Muscle layer of colon (tissue), 2 donors: ENCODE results near the gene GRK1.

Experiments used
- H3K27ac ChIP-seq: one replicate; pipeline ENCODE4 v1.7.0; 2013; ENCODE audit warnings: low read depth, mild to moderate bottlenecking, low read length, moderate library complexity
- H3K27me3 ChIP-seq, 2 donors: one replicate each; pipeline ENCODE4 v1.7.0; 2013; ENCODE audit warnings: low read length in 2 of 2, mild to moderate bottlenecking in 2 of 2; ENCODE audit not compliant: insufficient read depth in 2 of 2, control insufficient read depth in 1 of 2
- H3K36me3 ChIP-seq: one replicate; pipeline ENCODE4 v1.7.0; 2013; ENCODE audit warnings: mild to moderate bottlenecking, low read length; ENCODE audit not compliant: insufficient read depth
- H3K4me1 ChIP-seq: one replicate; pipeline ENCODE4 v1.7.0; 2013; ENCODE audit warnings: mild to moderate bottlenecking, low read length; ENCODE audit not compliant: insufficient read depth
- H3K4me3 ChIP-seq, 2 donors: one replicate each; pipeline ENCODE4 v1.7.0; 2013; ENCODE audit warnings: low read length in 2 of 2, low read depth in 1 of 2, mild to moderate bottlenecking in 1 of 2, moderate library complexity in 1 of 2
- H3K9ac ChIP-seq: one replicate; pipeline ENCODE4 v1.7.0; 2013; ENCODE audit warnings: low read length
- H3K9me3 ChIP-seq: one replicate; pipeline ENCODE4 v1.7.0; 2013; ENCODE audit warnings: mild to moderate bottlenecking, low read length
- donor health status: abdominal sarcoma.
- donor health status: Adenocarcinoma of cecum.

Gene GRK1

DNA sequence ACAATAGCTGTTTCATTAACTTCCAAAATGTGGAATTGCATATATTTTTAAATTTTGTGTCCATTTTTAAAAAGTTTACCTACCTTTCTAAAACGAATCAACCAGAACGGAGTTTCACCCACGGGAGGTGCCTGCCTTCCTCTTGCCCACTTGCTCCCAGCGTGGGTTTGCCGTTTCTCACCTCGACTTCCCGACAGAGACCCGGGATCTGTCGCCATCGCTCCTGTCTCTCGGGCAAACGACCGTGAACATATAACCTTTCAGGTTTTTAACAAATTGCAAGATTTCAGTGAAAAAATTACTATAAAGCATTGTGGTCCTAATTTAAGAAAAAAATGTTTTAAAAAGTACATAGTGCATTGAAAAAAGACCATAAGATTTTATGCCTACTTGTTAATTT, 96.2 kb downstream of the GRK1 start:
- Histone ChIP-seq H3K9me3 (no peaks in the 10 kb centered on the region), H3K36me3 (no peaks in the 10 kb centered on the region), H3K27me3 (peaks cover 10 to 21% of the 10 kb centered on the region in 2 donors), H3K9ac (no peak overlapping the region), H3K4me1 (peaks cover 11% of the 10 kb centered on the region), H3K4me3 (no peak overlapping the region), H3K27ac (no peak overlapping the region)

DNA sequence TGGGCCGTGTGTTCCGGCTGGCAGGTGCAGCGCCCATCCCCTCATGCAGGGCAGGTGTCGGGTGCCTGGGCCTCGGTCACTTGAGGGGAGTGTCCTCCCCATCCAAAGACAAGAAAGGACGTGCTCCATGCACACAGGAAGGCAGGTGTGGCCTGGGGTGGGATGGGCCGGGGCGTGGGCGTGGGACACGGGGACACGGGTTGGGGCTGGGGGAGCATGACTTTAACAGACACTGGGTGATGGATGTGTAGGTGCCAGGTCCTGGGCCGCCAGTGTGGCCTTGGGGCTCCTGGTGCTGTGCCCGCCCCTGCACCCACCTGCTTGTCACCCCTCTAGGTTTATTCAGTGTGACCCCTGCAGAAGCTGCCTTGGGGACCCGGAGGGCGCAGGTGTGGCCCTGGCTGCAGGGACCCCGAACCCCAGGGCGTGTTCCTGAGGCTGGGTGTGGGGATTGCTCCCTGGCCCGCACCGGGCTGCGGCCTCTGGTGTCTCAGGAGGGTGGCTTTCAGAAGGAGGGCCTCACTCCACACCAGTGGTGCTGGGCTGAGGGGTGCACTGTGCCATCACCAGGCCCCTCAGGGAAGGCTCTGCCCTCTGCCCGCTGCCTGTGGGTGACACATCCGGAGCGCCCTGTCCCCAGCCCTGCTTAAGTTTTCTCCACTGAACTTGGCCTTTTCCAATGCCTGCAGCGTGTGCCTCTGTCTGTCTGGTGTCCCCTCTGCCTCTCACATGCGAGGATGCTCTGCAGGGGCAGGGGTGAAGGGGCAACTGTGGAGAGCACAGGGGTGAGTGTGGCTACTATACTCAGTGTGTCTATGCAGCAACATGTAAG, 97.2 kb downstream of the GRK1 start:
- no peaks in the 10 kb centered on the region for H3K36me3 ChIP-seq
- peaks cover 7% of the 10 kb centered on the region for H3K4me1 ChIP-seq
- H3K9ac ChIP-seq, result no peak overlapping the region
- H3K4me3 ChIP-seq, result no peak overlapping the region
- H3K27ac ChIP-seq, result no peak overlapping the region
- peaks cover 10 to 21% of the 10 kb centered on the region in 2 donors for H3K27me3 ChIP-seq
- H3K9me3 ChIP-seq, result no peaks in the 10 kb centered on the region

DNA sequence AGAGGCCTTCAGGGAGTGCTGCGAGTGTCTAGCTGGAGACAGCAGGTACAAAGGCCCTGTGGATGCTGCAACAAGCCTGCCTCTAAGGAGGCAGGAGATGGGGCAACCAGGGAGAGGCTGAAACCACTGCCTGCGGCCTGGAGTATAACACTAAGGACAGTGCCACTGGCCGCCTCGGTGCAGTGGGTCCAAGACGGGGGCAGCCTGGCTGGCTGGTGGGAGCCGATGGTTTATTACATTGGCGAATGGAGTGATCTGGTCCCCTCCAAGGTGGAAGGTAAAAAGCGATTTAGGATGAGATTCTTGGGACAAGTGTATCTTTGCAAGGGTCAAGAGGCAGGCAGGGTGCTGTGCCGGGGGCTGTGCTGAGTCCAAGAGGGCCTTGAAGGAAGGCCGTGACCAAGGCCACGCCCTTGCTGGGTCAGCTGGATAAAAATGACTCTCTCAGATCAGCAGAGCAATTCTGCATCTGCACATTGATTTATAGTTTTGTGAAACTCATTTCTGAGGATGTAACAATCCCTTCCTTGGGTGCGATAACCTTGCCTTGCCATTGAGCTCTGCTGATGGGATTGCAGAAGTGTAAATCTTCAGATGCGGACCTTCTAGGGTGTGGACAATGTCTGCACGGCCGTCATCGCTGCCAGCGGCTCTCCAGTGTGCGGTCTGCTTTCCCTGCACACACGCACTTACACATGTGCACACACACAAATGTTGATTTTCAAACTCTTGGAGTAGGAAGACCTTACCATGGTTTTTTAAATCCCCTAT, 98.0 kb downstream of the GRK1 start:
- no peaks in the 10 kb centered on the region for H3K36me3 ChIP-seq
- H3K9me3 ChIP-seq, result no peaks in the 10 kb centered on the region
- no peak overlapping the region for H3K9ac ChIP-seq
- H3K27me3 ChIP-seq, result peaks cover 10 to 16% of the 10 kb centered on the region in 2 donors
- H3K4me3 ChIP-seq, result no peak overlapping the region
- H3K27ac ChIP-seq, result no peak overlapping the region
- peaks cover under 1% of the 10 kb centered on the region for H3K4me1 ChIP-seq

DNA sequence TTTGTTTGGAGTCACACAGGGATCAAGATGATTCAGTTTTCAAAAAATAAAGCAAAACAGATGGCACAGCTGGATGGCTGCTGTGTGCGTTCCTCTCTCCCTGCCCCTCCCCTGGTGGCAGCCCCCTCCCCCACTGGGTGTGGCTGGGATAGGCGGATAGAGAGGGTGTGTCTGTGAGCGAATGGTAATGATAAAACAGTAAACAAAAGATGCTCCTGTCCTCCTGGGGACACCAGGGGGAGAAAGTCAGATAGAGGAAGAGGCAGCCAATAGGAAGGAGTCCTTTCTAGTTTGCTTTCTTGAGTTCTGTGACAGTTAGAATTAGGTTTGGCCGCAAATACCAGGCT, 98.5 kb downstream of the GRK1 start:
- H3K27me3 ChIP-seq, result peaks cover 7 to 14% of the 10 kb centered on the region in 2 donors
- no peaks in the 10 kb centered on the region for H3K4me1 ChIP-seq
- no peak overlapping the region for H3K4me3 ChIP-seq
- H3K36me3 ChIP-seq, result no peaks in the 10 kb centered on the region
- H3K9me3 ChIP-seq, result no peaks in the 10 kb centered on the region
- H3K27ac ChIP-seq, result no peak overlapping the region
- no peak overlapping the region for H3K9ac ChIP-seq

DNA sequence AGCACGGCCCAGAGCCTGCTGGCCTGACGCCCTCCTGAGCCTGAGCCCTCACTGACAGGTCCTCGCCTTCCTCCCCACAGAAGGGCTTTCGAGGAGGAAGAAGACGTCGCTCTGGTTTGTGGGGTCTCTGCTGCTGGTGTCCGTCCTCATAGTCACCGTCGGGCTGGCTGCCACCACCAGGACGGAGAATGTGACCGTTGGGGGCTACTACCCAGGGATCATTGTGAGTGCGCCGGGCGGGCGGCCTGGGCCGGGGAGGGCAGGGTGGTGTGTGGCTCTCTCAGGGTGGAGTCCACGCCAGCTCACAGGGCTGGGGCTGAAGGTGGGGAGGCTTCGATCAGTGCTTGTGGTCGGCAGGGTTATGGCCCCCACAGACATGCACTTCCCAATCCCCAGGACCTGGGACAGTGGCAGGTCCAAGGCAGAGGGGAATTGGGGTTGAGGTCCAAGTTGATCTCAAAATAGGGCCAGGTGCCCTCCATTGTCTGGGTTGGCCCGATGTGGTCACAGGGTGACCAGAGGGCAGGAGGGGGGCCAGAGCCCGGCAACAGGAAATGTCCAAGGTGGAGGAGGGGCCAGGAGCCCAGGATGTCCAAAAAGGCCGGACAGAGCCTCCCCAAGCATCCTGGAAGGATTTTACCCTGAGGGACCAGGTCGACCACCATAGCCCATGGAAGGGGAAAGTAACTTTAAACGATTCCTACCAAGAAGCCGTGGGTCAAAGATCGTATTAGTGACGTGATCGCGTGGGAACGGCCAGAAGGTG, 99.2 kb downstream of the GRK1 start:
- peaks cover under 1 to 7% of the 10 kb centered on the region in 2 donors for H3K27me3 ChIP-seq
- H3K4me3 ChIP-seq, result no peak overlapping the region
- H3K4me1 ChIP-seq, result no peaks in the 10 kb centered on the region
- H3K9ac ChIP-seq, result no peak overlapping the region
- no peaks in the 10 kb centered on the region for H3K9me3 ChIP-seq
- H3K36me3 ChIP-seq, result no peaks in the 10 kb centered on the region
- H3K27ac ChIP-seq, result no peak overlapping the region

DNA sequence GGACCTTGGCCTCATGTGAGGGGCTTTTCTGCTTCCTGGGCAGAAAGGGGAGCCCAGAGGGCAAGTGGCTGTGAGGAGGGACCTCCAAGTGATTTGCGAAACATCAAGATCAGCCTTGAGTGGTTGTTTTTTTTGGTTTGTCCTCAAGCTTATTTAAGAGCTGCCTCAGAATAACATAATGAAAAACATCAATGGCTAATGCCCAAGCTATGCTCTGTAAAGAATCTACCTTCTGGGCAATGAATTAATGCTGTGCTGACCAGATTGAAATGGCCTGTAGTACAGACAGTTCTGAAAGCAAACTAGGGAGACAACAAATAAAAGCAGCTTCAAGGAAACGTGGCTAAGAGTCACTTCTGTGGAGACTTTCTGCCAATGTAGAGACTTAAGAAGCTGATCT, 100.3 kb downstream of the GRK1 start:
- Histone ChIP-seq H3K9ac (no peak overlapping the region), H3K4me1 (no peaks in the 10 kb centered on the region), H3K4me3 (no peak overlapping the region), H3K9me3 (no peaks in the 10 kb centered on the region), H3K36me3 (no peaks in the 10 kb centered on the region), H3K27ac (no peak overlapping the region), H3K27me3 (no peaks in the 10 kb centered on the region)

DNA sequence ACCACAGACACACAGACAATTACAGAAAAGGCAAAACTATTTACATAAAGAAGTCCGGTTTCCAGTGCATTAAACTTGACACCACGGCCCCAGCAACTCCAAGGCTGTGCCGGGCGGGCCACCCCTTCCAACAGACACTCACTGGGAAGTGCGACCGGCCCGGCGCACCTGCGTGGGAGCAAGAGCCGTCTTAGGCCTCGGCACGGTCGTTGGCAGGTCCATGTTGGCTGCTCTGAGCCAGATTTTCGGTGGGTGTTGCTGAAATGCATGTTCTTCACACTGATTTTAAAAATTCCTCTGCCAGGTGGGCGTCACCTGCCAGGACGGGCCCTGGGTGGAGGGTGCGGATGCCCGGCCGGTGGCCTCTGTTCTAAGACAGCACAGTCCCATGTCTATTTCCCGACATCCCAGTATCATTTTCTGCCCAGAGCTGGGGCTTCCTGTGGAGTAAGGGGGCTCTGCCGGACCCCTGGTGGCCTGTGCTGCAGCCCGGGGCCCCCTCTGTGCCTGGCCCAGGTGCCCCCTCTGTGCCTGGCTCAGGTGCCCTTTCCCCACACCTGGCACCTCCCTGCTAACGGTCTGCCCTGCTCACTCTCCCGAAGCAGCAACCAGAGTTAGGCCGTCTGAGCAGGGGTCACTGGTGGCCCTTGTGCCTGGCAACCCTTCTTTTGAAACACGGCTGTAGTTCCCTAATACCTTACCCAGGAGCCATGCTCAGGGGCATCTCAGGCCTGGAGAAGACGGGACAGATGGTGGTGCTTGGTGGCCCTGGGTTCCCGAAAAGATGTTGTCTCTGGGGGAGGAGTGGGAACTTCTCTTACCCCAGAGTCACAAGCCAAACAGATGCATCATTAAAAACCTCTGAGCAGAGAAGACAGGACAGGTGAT, 101.2 kb downstream of the GRK1 start:
- no peak overlapping the region for H3K27ac ChIP-seq
- H3K4me3 ChIP-seq, result no peak overlapping the region
- H3K9me3 ChIP-seq, result no peaks in the 10 kb centered on the region
- no peaks in the 10 kb centered on the region for H3K4me1 ChIP-seq
- no peak overlapping the region for H3K9ac ChIP-seq
- no peaks in the 10 kb centered on the region for H3K27me3 ChIP-seq
- H3K36me3 ChIP-seq, result no peaks in the 10 kb centered on the region

DNA sequence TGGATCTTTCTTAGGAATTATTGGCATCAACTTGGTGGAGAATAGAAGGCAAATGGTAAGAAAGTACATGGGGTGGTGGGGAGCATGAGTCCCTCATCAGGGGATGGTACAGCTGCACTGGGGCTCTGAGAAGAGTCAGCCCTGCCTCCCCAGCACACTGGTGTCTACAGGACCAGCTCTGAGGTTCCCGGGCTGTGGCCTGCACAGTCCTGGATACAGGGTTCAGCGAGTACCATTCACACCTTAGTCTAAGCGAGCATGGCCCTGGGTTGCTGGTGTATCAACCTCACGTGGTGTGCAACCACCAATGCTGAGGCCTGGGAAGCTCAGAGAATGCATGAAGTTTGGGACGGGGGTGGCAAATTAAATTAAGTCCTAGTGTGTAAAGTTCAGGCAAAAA, 102.1 kb downstream of the GRK1 start:
- Histone ChIP-seq H3K9me3 (no peaks in the 10 kb centered on the region), H3K4me1 (no peaks in the 10 kb centered on the region), H3K4me3 (no peak overlapping the region), H3K36me3 (no peaks in the 10 kb centered on the region), H3K27ac (no peak overlapping the region), H3K9ac (no peak overlapping the region), H3K27me3 (no peaks in the 10 kb centered on the region)

DNA sequence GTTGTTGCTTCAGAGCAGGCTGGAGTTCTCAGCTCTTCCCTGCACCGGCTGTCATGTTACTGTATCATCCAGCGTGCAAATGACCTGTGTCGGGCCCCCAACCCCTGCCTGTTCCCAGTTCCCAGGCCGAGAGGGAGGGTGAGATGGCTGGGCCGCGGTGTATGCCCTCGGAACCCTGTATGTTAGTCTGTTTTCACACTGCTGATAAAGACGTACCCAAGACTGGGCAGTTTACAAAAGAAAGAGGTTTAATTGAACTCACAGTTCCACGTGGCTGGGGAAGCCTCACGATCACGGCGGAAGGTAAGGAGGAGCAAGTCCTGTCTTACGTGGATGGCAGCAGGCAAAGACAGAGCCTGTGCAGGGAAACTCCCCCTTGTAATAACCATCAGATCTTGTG, 102.9 kb downstream of the GRK1 start:
- Histone ChIP-seq H3K27ac (no peak overlapping the region), H3K4me3 (no peak overlapping the region), H3K9me3 (no peaks in the 10 kb centered on the region), H3K36me3 (no peaks in the 10 kb centered on the region), H3K9ac (no peak overlapping the region), H3K27me3 (no peaks in the 10 kb centered on the region), H3K4me1 (no peaks in the 10 kb centered on the region)

DNA sequence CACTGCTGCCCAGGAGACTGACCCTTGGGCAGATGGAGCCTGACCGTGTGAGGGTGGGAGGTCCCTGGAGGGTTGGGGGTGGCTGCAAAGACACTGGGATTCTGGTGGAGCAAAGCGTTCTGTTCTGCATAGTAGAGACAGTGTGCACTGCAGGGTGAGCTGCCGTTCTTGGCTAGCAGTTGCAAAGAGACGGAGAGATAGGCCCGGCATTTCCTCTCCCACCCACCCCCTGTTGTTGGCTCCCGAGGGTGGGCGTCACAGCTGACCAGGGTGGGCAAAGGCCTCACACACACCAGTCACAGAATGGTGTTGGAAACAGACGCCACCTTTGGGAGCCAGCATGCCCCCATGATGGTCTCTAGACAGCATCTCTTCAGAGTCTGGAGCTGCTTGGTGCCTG, 103.4 kb downstream of the GRK1 start:
- H3K36me3 ChIP-seq, result no peaks in the 10 kb centered on the region
- no peak overlapping the region for H3K4me3 ChIP-seq
- no peak overlapping the region for H3K27ac ChIP-seq
- no peak overlapping the region for H3K9ac ChIP-seq
- H3K4me1 ChIP-seq, result no peaks in the 10 kb centered on the region
- no peaks in the 10 kb centered on the region for H3K9me3 ChIP-seq
- H3K27me3 ChIP-seq, result peaks cover 0 to 3% of the 10 kb centered on the region in 2 donors

DNA sequence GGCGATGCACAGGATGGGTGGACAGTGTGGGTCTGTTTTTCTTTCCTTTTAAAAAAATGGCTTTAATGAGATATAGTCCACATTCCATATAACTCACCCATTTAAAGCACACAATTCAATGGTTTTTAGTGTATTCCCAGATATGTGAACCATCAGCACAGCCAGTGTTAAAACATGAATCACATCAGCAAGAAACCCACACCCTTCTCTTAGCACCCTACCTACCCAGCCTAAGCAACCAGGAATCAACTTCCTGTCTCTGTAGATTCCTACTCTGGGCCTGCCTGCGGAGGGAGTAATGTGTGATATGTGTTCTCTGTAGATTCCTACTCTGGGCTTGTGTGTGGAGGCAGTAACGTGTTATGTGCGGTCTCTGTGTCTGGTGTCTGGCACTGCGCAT, 103.9 kb downstream of the GRK1 start:
- H3K4me3 ChIP-seq, result no peak overlapping the region
- H3K4me1 ChIP-seq, result no peaks in the 10 kb centered on the region
- no peaks in the 10 kb centered on the region for H3K36me3 ChIP-seq
- H3K27ac ChIP-seq, result no peak overlapping the region
- peaks cover 0 to 8% of the 10 kb centered on the region in 2 donors for H3K27me3 ChIP-seq
- no peaks in the 10 kb centered on the region for H3K9me3 ChIP-seq
- H3K9ac ChIP-seq, result no peak overlapping the region
